Measurements from ENCODE around the gene DYNC1H1.

- TF ChIP-seq ZBTB21 (tag by site-specific recombination; IDR thresholded peaks at IDR 0.05) = peak; percentile 96
- TF ChIP-seq, protein P1, sequence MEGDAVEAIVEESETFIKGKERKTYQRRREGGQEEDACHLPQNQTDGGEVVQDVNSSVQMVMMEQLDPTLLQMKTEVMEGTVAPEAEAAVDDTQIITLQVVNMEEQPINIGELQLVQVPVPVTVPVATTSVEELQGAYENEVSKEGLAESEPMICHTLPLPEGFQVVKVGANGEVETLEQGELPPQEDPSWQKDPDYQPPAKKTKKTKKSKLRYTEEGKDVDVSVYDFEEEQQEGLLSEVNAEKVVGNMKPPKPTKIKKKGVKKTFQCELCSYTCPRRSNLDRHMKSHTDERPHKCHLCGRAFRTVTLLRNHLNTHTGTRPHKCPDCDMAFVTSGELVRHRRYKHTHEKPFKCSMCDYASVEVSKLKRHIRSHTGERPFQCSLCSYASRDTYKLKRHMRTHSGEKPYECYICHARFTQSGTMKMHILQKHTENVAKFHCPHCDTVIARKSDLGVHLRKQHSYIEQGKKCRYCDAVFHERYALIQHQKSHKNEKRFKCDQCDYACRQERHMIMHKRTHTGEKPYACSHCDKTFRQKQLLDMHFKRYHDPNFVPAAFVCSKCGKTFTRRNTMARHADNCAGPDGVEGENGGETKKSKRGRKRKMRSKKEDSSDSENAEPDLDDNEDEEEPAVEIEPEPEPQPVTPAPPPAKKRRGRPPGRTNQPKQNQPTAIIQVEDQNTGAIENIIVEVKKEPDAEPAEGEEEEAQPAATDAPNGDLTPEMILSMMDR (tag by site-specific recombination; IDR thresholded peaks at IDR 0.05) = no peak
- TF ChIP-seq ZNF140 (tag by site-specific recombination; IDR thresholded peaks at IDR 0.05) = no peak
- TF ChIP-seq MZF1 (tag by site-specific recombination; IDR thresholded peaks at IDR 0.05; ENCODE audit: borderline replicate concordance) = no peak
- TF ChIP-seq, protein P2, sequence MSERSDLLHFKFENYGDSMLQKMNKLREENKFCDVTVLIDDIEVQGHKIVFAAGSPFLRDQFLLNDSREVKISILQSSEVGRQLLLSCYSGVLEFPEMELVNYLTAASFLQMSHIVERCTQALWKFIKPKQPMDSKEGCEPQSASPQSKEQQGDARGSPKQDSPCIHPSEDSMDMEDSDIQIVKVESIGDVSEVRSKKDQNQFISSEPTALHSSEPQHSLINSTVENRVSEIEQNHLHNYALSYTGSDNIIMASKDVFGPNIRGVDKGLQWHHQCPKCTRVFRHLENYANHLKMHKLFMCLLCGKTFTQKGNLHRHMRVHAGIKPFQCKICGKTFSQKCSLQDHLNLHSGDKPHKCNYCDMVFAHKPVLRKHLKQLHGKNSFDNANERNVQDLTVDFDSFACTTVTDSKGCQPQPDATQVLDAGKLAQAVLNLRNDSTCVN (tag by site-specific recombination; optimal IDR thresholded peaks at IDR 0.05) = peak; percentile 48
- TF ChIP-seq REST (tag by site-specific recombination; IDR thresholded peaks at IDR 0.05) = no peak
- no peak for TF ChIP-seq ZBTB1 (tag by site-specific recombination; IDR thresholded peaks at IDR 0.05)
- TF ChIP-seq, protein P3, sequence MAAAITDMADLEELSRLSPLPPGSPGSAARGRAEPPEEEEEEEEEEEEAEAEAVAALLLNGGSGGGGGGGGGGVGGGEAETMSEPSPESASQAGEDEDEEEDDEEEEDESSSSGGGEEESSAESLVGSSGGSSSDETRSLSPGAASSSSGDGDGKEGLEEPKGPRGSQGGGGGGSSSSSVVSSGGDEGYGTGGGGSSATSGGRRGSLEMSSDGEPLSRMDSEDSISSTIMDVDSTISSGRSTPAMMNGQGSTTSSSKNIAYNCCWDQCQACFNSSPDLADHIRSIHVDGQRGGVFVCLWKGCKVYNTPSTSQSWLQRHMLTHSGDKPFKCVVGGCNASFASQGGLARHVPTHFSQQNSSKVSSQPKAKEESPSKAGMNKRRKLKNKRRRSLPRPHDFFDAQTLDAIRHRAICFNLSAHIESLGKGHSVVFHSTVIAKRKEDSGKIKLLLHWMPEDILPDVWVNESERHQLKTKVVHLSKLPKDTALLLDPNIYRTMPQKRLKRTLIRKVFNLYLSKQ (tag by site-specific recombination; IDR thresholded peaks at IDR 0.05; ENCODE audit: borderline replicate concordance) = no peak
- no peak for TF ChIP-seq ZNF560 (tag by site-specific recombination; IDR thresholded peaks at IDR 0.05; ENCODE audit: borderline replicate concordance)
Measured at GRCh38 chr14:101947904-101948665, 16.3 kb upstream of the DYNC1H1 start.
